Activated T-cell treated with anti-CD3 and anti-CD28 coated beads, Interleukin-2, amount 50 U/mL, for 72 hours (primary cell): Measurements from ENCODE around the gene COX19. TPM values are rescaled to one million over a fixed set of nuclear protein-coding genes. Genes with fewer than 3 reads are reported as not detected.

Experiments used
- ATAC-seq, 2 donors: fragments of 150-1000 bp; cut with Tn5 transposase; replicated peaks in 1 of 2; 2 replicates each; pipeline ENCODE4 v1.10.0; 2021; ENCODE audit warnings: moderate library complexity in 2 of 2, mild to moderate bottlenecking in 1 of 2
- DNase-seq, 2 donors: peaks; one replicate each; pipeline ENCODE4 v3.0.0; 2021 to 2022; ENCODE audit warnings: mixed read lengths in 1 of 2
- H3K27ac Mint-ChIP-seq: one replicate; pipeline ENCODE4 v1.8.0; 2022; ENCODE audit warnings: mild to moderate bottlenecking, moderate library complexity, mixed read lengths
- H3K27me3 Mint-ChIP-seq: one replicate; pipeline ENCODE4 v1.8.0; 2022; ENCODE audit warnings: low read depth, mixed read lengths
- H3K36me3 Mint-ChIP-seq, 2 donors: one replicate each; pipeline ENCODE4 v1.8.0; 2022; ENCODE audit warnings: mixed read lengths in 2 of 2, mild to moderate bottlenecking in 1 of 2; ENCODE audit not compliant: insufficient read depth in 2 of 2
- H3K4me1 Mint-ChIP-seq: one replicate; pipeline ENCODE4 v1.8.0; 2022; ENCODE audit warnings: low read depth, mixed read lengths
- H3K4me3 Mint-ChIP-seq, 2 donors: one replicate each; pipeline ENCODE4 v1.8.0; 2022; ENCODE audit warnings: mild to moderate bottlenecking in 2 of 2, mixed read lengths in 2 of 2, moderate library complexity in 2 of 2
- H3K9me3 Mint-ChIP-seq, 2 donors: one replicate each; pipeline ENCODE4 v1.8.0; 2022; ENCODE audit warnings: mixed read lengths in 2 of 2
- total RNA-seq, 2 donors: library from RNA; stranded (reverse); gene quantifications; one replicate each; pipeline ENCODE4 v1.2.3, GENCODE V29; 2022

Gene COX19
- total RNA-seq, 2 donors from 2014 or later, result 20.8 to 28.4 TPM

GRCh38 chr7:975702-976473 lies 539 bp upstream of the COX19 start:
- no peaks in the 10 kb centered on the region for H3K9me3 Mint-ChIP-seq
- ATAC-seq (no peak), DNase-seq (no peak)
- H3K4me1 Mint-ChIP-seq, result peaks cover 29% of the 10 kb centered on the region
- H3K27me3 Mint-ChIP-seq, result no peaks in the 10 kb centered on the region
- peak overlapping the region; percentile 94 to 96 for H3K4me3 Mint-ChIP-seq
- no peak overlapping the region for H3K27ac Mint-ChIP-seq
- H3K36me3 Mint-ChIP-seq, result peaks cover 2 to 13% of the 10 kb centered on the region in 2 donors

- Mint-ChIP-seq H3K27me3 (no peaks in the 10 kb centered on the region), H3K4me3 (peak overlapping the region; percentile 94 to 96), H3K4me1 (peaks cover 31% of the 10 kb centered on the region), H3K9me3 (no peaks in the 10 kb centered on the region), H3K27ac (peak overlapping the region; percentile 90), H3K36me3 (peaks cover 2 to 16% of the 10 kb centered on the region in 2 donors)
- ATAC-seq (no peak), DNase-seq (no peak)
These were observed 1.2 kb downstream of the COX19 start for GRCh38 chr7:974172-974571.

GRCh38 chr7:973312-973711 lies 2.0 kb downstream of the COX19 start:
- Mint-ChIP-seq H3K27ac (peak overlapping the region; percentile 68), H3K9me3 (no peaks in the 10 kb centered on the region), H3K27me3 (no peaks in the 10 kb centered on the region), H3K4me1 (peaks cover 31% of the 10 kb centered on the region), H3K36me3 (peaks cover 2 to 16% of the 10 kb centered on the region in 2 donors), H3K4me3 (peak overlapping the region; percentile 59 to 68)
- DNase-seq (no peak), ATAC-seq (no peak)

GRCh38 chr7:972676-973309 lies 2.6 kb downstream of the COX19 start:
- Mint-ChIP-seq H3K9me3 (no peaks in the 10 kb centered on the region), H3K27ac (peak overlapping the region; percentile 68), H3K4me3 (peak overlapping the region; percentile 59 to 68), H3K4me1 (peaks cover 31% of the 10 kb centered on the region), H3K27me3 (no peaks in the 10 kb centered on the region), H3K36me3 (peaks cover 2 to 18% of the 10 kb centered on the region in 2 donors)
- ATAC-seq (no peak), DNase-seq (no peak)

- H3K27me3 Mint-ChIP-seq, result no peaks in the 10 kb centered on the region
- peaks cover 2 to 21% of the 10 kb centered on the region in 2 donors for H3K36me3 Mint-ChIP-seq
- no peak overlapping the region for H3K4me3 Mint-ChIP-seq
- peaks cover 31% of the 10 kb centered on the region for H3K4me1 Mint-ChIP-seq
- DNase-seq (no peak), ATAC-seq (no peak)
- H3K27ac Mint-ChIP-seq, result peak overlapping the region; percentile 68
- no peaks in the 10 kb centered on the region for H3K9me3 Mint-ChIP-seq
These were observed 3.2 kb downstream of the COX19 start for GRCh38 chr7:972110-972509.

GRCh38 chr7:970744-971143 lies 4.6 kb downstream of the COX19 start:
- H3K27ac Mint-ChIP-seq, result peak overlapping the region; percentile 16

GRCh38 chr7:969403-969802 lies 5.9 kb downstream of the COX19 start:
- Mint-ChIP-seq H3K4me3 (no peak overlapping the region), H3K27ac (no peak overlapping the region), H3K36me3 (peaks cover 2 to 22% of the 10 kb centered on the region in 2 donors), H3K27me3 (no peaks in the 10 kb centered on the region), H3K9me3 (no peaks in the 10 kb centered on the region), H3K4me1 (peaks cover 36% of the 10 kb centered on the region)
- no peak for ATAC-seq
- no peak for DNase-seq

More at GRCh38 chr7:970744-971143, 4.6 kb downstream of the COX19 start:
- ATAC-seq (no peak), DNase-seq (no peak)
- Mint-ChIP-seq H3K9me3 (no peaks in the 10 kb centered on the region), H3K4me1 (peaks cover 37% of the 10 kb centered on the region), H3K27me3 (no peaks in the 10 kb centered on the region), H3K36me3 (peaks cover 2 to 21% of the 10 kb centered on the region in 2 donors), H3K4me3 (no peak overlapping the region)

- peaks cover 29% of the 10 kb centered on the region for H3K4me1 Mint-ChIP-seq
- H3K4me3 Mint-ChIP-seq, result no peak overlapping the region
- DNase-seq, result no peak
- ATAC-seq, result peak in 1 of 2 donors; percentile 2
- H3K9me3 Mint-ChIP-seq, result no peaks in the 10 kb centered on the region
- H3K36me3 Mint-ChIP-seq, result peaks cover 2 to 22% of the 10 kb centered on the region in 2 donors
- H3K27me3 Mint-ChIP-seq, result no peaks in the 10 kb centered on the region
- H3K27ac Mint-ChIP-seq, result no peak overlapping the region
These were observed 6.9 kb downstream of the COX19 start for GRCh38 chr7:968205-969105.

- Mint-ChIP-seq H3K27me3 (no peaks in the 10 kb centered on the region), H3K4me1 (peaks cover 21% of the 10 kb centered on the region), H3K27ac (no peak overlapping the region), H3K36me3 (peaks cover 2 to 19% of the 10 kb centered on the region in 2 donors), H3K4me3 (no peak overlapping the region), H3K9me3 (no peaks in the 10 kb centered on the region)
- DNase-seq, result no peak
- peak in 1 of 2 donors; percentile 6 for ATAC-seq
These were observed 7.8 kb downstream of the COX19 start for GRCh38 chr7:967361-968082.

GRCh38 chr7:966291-967069 lies 8.9 kb downstream of the COX19 start:
- no peaks in the 10 kb centered on the region for H3K27me3 Mint-ChIP-seq
- ATAC-seq, result no peak
- H3K4me1 Mint-ChIP-seq, result peaks cover 13% of the 10 kb centered on the region
- no peak overlapping the region for H3K4me3 Mint-ChIP-seq
- no peak for DNase-seq
- H3K9me3 Mint-ChIP-seq, result no peaks in the 10 kb centered on the region
- no peak overlapping the region for H3K27ac Mint-ChIP-seq
- peaks cover 2 to 14% of the 10 kb centered on the region in 2 donors for H3K36me3 Mint-ChIP-seq

GRCh38 chr7:964401-965231 lies 10.7 kb downstream of the COX19 start:
- H3K4me1 Mint-ChIP-seq, result peaks cover 10% of the 10 kb centered on the region
- no peaks in the 10 kb centered on the region for H3K9me3 Mint-ChIP-seq
- H3K4me3 Mint-ChIP-seq, result no peak overlapping the region
- ATAC-seq (no peak), DNase-seq (no peak)
- peaks cover 0 to 6% of the 10 kb centered on the region in 2 donors for H3K36me3 Mint-ChIP-seq
- no peaks in the 10 kb centered on the region for H3K27me3 Mint-ChIP-seq
- peak overlapping the region; percentile 44 for H3K27ac Mint-ChIP-seq
